C4-2B (cell line): ENCODE measurements around the gene SGK1.
"Not testable (repeated sequence)": the region's sequence is repeated elsewhere in the genome, so short reads cannot be mapped to it uniquely, and the experiment has no call there.

Experiments
- CTCF ChIP-seq: fragments of 450-650 bp; conservative IDR thresholded peaks from 2 replicates; pipeline ENCODE4 v1.5.1; 2017; ENCODE audit warnings: mild to moderate bottlenecking
- ZFX ChIP-seq: fragments of 450-650 bp; IDR thresholded peaks from 2 replicates; pipeline ENCODE4 v1.6.1; 2017

DNA sequence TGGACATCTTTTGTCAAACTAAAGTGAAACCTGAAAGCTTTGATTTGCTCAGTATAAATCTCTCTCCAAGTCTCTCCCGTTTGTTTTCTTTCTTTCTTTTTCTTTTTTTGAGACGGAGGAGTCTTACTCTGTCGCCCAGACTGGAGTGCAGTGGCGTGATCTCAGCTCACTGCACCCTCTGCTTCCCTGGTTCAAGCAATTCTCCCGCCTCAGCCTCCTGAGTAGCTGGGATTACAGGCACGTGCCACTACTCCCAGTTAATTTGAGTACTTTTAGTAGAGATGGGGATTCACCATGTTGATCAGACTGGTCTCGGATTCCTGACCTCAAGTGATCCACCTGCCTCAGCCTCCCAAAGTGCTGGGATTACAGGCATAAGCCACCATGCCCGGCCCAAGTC lies 136.7 kb downstream of the SGK1 start:
- TF ChIP-seq CTCF, ZFX: not testable (repeated sequence)
